Urothelium cell line (cell line): ENCODE data around the gene TMEM121B.

Source experiments
- DNase-seq: peaks from one replicate; pipeline ENCODE4 v3.0.0; 2011; ENCODE audit warnings: low spot score, mixed read lengths
- FAIRE-seq: peaks from 2 replicates; lab custom pipeline; 2011; peaks lifted over from hg19 to GRCh38; lab: Jason Lieb, UNC

The TMEM121B gene

GRCh38 chr22:17140022-17140421, 18.9 kb upstream of the TMEM121B start:
- FAIRE-seq, result no peak
- DNase-seq, result no peak

GRCh38 chr22:17138513-17138912, 17.4 kb upstream of the TMEM121B start:
- DNase-seq (no peak), FAIRE-seq (no peak)

GRCh38 chr22:17137861-17138425, 16.8 kb upstream of the TMEM121B start:
- DNase-seq (no peak), FAIRE-seq (no peak)

GRCh38 chr22:17137170-17137569, 16.0 kb upstream of the TMEM121B start:
- no peak for DNase-seq
- FAIRE-seq, result no peak

GRCh38 chr22:17135153-17135760, 14.1 kb upstream of the TMEM121B start:
- DNase-seq, result no peak
- no peak for FAIRE-seq

- FAIRE-seq (no peak), DNase-seq (no peak)
Observed at GRCh38 chr22:17133137-17133536, 12.0 kb upstream of the TMEM121B start.

GRCh38 chr22:17132112-17132511, 11.0 kb upstream of the TMEM121B start:
- no peak for DNase-seq
- FAIRE-seq, result no peak

GRCh38 chr22:17131686-17132085, 10.5 kb upstream of the TMEM121B start:
- DNase-seq (no peak), FAIRE-seq (no peak)

- no peak for DNase-seq
- FAIRE-seq, result no peak
Observed at GRCh38 chr22:17130199-17130598, 9.0 kb upstream of the TMEM121B start.

- no peak for FAIRE-seq
- DNase-seq, result peak; percentile 30
Observed at GRCh38 chr22:17120711-17121232, 388 bp downstream of the TMEM121B start.

GRCh38 chr22:17120281-17120680, 879 bp downstream of the TMEM121B start:
- FAIRE-seq, result no peak
- DNase-seq, result peak; percentile 65

- FAIRE-seq, result no peak
- no peak for DNase-seq
Observed at GRCh38 chr22:17119481-17120202, 1.5 kb downstream of the TMEM121B start.

GRCh38 chr22:17118342-17118741, 2.8 kb downstream of the TMEM121B start:
- DNase-seq (no peak), FAIRE-seq (no peak)

- FAIRE-seq, result no peak
- DNase-seq, result no peak
Observed at GRCh38 chr22:17117890-17118289, 3.3 kb downstream of the TMEM121B start.

GRCh38 chr22:17117400-17117799, 3.8 kb downstream of the TMEM121B start:
- no peak for FAIRE-seq

GRCh38 chr22:17116572-17117330, 4.4 kb downstream of the TMEM121B start:
- FAIRE-seq, result no peak

More at GRCh38 chr22:17117400-17117799, 3.8 kb downstream of the TMEM121B start:
- no peak for DNase-seq

GRCh38 chr22:17115945-17116565, 5.1 kb downstream of the TMEM121B start:
- FAIRE-seq (no peak), DNase-seq (no peak)

More at GRCh38 chr22:17116572-17117330, 4.4 kb downstream of the TMEM121B start:
- DNase-seq, result no peak

GRCh38 chr22:17115236-17115635, 5.9 kb downstream of the TMEM121B start:
- FAIRE-seq (no peak), DNase-seq (no peak)

- FAIRE-seq, result no peak
- DNase-seq, result no peak
Observed at GRCh38 chr22:17114898-17115235, 6.3 kb downstream of the TMEM121B start.

GRCh38 chr22:17114173-17114897, 6.8 kb downstream of the TMEM121B start:
- FAIRE-seq (no peak), DNase-seq (no peak)
